Lung (tissue), 12 donors: ENCODE results near the gene TOR1B. TPM values are rescaled to one million over a fixed set of nuclear protein-coding genes. Genes with fewer than 3 reads are reported as not detected.

Experiments used
- ATAC-seq: fragments of 200-7000 bp; cut with Tn5 transposase; one replicate; pipeline ENCODE4 v1.9.1; 2020; ENCODE audit warnings: moderate number of reproducible peaks; ENCODE audit not compliant: insufficient read depth, low FRiP score
- DNase-seq, 3 donors: peaks; one replicate each; pipeline ENCODE4 v3.0.0-alpha.2; 2013 to 2017
- H3K27ac ChIP-seq, 2 donors: one replicate each; pipeline ENCODE4 v1.5.1; 2013; ENCODE audit warnings: mild to moderate bottlenecking in 2 of 2, moderate library complexity in 2 of 2, control low read depth in 1 of 2, inconsistent platforms in 1 of 2, low read depth in 1 of 2, low read length in 1 of 2
- H3K27me3 ChIP-seq, 3 donors: one replicate each; pipeline ENCODE4 v1.5.1; 2013; ENCODE audit warnings: low read length in 2 of 3; ENCODE audit not compliant: control insufficient read depth in 3 of 3, insufficient read depth in 3 of 3
- H3K36me3 ChIP-seq, 4 donors: one replicate each; pipeline ENCODE4 v1.5.1; 2013; ENCODE audit warnings: low read length in 4 of 4, mild to moderate bottlenecking in 1 of 4, moderate library complexity in 1 of 4; ENCODE audit not compliant: control insufficient read depth in 4 of 4, insufficient read depth in 4 of 4
- H3K4me1 ChIP-seq, 5 donors: one replicate each; pipeline ENCODE4 v1.5.1; 2013; ENCODE audit warnings: low read length in 5 of 5, mild to moderate bottlenecking in 2 of 5, moderate library complexity in 1 of 5; ENCODE audit not compliant: control insufficient read depth in 5 of 5, insufficient read depth in 5 of 5
- H3K4me3 ChIP-seq: one replicate; pipeline ENCODE4 v1.5.1; 2013; ENCODE audit warnings: mild to moderate bottlenecking, control low read depth, moderate library complexity
- H3K9ac ChIP-seq, 2 donors: one replicate each; pipeline ENCODE4 v1.5.1; 2013; ENCODE audit warnings: low read length in 2 of 2, control low read depth in 1 of 2; ENCODE audit not compliant: insufficient read depth in 1 of 2
- H3K9me3 ChIP-seq, 4 donors: one replicate each; pipeline ENCODE4 v1.5.1; 2013; ENCODE audit warnings: low read length in 3 of 4, mild to moderate bottlenecking in 1 of 4, moderate library complexity in 1 of 4; ENCODE audit not compliant: control insufficient read depth in 4 of 4, insufficient read depth in 3 of 4
- WGBS, 2 donors: extraction: QIAGEN DNeasy Blood & Tissue Kit; methylation state at CpG; one replicate each; pipeline ENCODE4 v1.1.7; 2013; 5-methylcytosine and 5-hydroxymethylcytosine counted together
- polyA plus RNA-seq, 2 donors: library from polyadenylated mRNA; stranded (reverse); fragments of 200-250 nt; gene quantifications; one replicate each; pipeline ENCODE4 v1.2.1, GENCODE V29; 2013
- total RNA-seq, 2 donors: library from RNA; depleted of rRNA in 1 of 2; stranded (reverse); fragments of >200 nt in 1 of 2; gene quantifications; one replicate each; pipeline ENCODE4 v1.2.1, GENCODE V29; 2014 to 2021
- TF ChIP-seq, protein P1 (sequence below): IDR thresholded peaks from 2 replicates; pipeline ENCODE4 v1.5.1; 2012; ENCODE audit warnings: mild to moderate bottlenecking; ENCODE audit errors: control extremely low read depth, extremely low read depth
- donor health status: control.
- donor health status: control.
- donor health status: Bipolar disorder and iron deficiency.
- donor health status: healthy.
- donor health status: DM: yes; HTN: yes; CAD: no.

Gene TOR1B
- total and polyA plus RNA-seq, 4 donors: 10.1 to 26.7 (median 26.0) TPM

DNA sequence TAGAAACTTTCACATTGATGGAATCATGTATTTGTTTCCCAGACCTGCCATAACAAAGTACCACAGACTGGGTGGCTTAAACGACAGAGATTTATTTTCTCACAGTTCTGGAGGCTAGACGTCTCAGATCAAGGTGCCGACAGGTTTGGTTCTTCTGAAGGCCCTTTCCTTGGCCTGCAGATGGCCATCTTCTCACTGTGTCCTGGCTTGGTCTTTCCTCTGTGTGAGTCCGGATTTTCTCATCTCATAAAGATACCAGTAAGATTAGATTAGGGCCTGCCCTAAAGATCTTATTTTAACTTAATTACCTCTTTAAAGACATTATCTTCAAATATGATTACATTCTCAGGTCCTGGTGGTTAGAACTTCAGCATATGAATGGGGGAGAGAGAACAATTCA lies 38.1 kb downstream of the TOR1B start:
- no peak overlapping the region for H3K27ac ChIP-seq
- TF ChIP-seq, protein P1, sequence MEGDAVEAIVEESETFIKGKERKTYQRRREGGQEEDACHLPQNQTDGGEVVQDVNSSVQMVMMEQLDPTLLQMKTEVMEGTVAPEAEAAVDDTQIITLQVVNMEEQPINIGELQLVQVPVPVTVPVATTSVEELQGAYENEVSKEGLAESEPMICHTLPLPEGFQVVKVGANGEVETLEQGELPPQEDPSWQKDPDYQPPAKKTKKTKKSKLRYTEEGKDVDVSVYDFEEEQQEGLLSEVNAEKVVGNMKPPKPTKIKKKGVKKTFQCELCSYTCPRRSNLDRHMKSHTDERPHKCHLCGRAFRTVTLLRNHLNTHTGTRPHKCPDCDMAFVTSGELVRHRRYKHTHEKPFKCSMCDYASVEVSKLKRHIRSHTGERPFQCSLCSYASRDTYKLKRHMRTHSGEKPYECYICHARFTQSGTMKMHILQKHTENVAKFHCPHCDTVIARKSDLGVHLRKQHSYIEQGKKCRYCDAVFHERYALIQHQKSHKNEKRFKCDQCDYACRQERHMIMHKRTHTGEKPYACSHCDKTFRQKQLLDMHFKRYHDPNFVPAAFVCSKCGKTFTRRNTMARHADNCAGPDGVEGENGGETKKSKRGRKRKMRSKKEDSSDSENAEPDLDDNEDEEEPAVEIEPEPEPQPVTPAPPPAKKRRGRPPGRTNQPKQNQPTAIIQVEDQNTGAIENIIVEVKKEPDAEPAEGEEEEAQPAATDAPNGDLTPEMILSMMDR: no peak
- ATAC-seq: no peak
- DNase-seq: no peak
- no peak overlapping the region for H3K4me3 ChIP-seq
- no peak overlapping the region for H3K9ac ChIP-seq
- H3K9me3 ChIP-seq: no peaks in the 10 kb centered on the region
- peaks cover 0 to 7% (median 6%) of the 10 kb centered on the region in 5 donors for H3K4me1 ChIP-seq
- no peaks in the 10 kb centered on the region for H3K27me3 ChIP-seq
- WGBS, 2 donors: 82 to 89% methylated on average over 4 of the region's 4 CpGs
- peaks cover 0 to 2% (median under 1%) of the 10 kb centered on the region in 4 donors for H3K36me3 ChIP-seq

DNA sequence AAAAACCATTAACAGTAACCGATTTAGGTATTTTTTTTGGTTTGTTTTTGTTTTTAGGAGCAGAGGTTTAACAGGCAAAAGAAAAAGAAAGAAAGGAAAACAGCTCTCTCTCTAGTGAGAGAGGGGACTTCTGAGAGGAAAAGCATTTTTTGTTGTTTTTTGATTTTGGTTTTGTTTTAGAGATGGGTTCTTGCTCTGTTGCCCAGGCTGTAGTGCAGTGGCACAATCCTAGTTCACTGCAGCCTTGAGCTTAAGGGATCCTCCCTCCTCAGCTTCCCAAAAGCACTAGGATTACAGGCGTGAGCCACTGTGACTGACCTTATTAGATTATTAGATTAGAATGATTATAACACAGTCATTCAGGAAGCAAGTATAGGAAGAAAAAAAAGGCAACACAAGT lies 42.4 kb downstream of the TOR1B start:
- Histone ChIP-seq H3K27ac (no peak overlapping the region), H3K9ac (no peak overlapping the region)
- TF ChIP-seq, protein P1: no peak

DNA sequence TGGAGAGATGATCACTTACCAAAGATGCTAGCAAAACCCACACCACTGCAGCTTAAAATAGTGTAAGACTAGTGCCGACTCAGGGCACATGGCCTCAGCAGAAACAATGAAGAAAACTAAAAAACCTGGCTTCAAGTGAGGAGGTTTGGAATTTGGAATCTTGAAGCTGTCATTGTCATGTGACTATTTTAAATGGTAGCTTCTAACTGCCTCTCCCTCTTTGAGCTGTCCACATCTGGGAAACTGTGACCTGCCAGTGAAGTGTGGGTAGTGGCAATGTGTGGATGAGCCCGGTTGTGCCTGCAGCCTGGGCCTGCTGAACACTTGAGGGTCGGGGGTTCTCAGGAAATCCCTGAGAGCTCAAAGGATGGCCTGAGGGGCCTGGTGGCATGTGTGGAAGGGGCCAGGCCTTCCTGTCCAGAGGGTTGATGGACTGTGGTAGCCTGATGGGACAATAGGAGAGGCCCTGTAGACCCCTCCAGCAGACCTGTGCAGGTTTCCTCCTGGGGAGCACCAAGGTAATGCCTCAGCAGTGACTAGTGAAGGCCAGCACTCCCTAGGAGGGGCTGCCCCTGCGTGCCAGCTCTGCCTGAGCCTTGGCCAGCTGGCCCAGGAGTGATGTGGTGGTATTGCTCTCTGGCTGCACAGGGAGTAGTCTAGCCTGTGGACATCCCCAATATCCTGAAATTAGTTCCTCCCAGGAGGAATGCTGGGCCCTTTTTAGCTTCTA lies 45.9 kb downstream of the TOR1B start:
- WGBS, 2 donors: 80 to 81% methylated on average over 4 of the region's 4 CpGs
- ATAC-seq: no peak
- TF ChIP-seq, protein P1: no peak

More for the DNA sequence above, 42.4 kb downstream of the TOR1B start:
- no peaks in the 10 kb centered on the region for H3K4me1 ChIP-seq
- H3K4me3 ChIP-seq: no peak overlapping the region
- DNase-seq (no peak), ATAC-seq (no peak)
- peaks cover 0 to 4% (median 2%) of the 10 kb centered on the region in 4 donors for H3K36me3 ChIP-seq
- H3K9me3 ChIP-seq: no peaks in the 10 kb centered on the region
- WGBS, 2 donors: 36 to 70% methylated on average over 2 of the region's 2 CpGs
- no peaks in the 10 kb centered on the region for H3K27me3 ChIP-seq

More for the DNA sequence above, 45.9 kb downstream of the TOR1B start:
- no peaks in the 10 kb centered on the region for H3K4me1 ChIP-seq
- no peak overlapping the region for H3K4me3 ChIP-seq
- H3K27me3 ChIP-seq: no peaks in the 10 kb centered on the region
- no peak for DNase-seq
- no peak overlapping the region for H3K9ac ChIP-seq
- no peaks in the 10 kb centered on the region for H3K9me3 ChIP-seq
- peaks cover 8 to 22% (median 16%) of the 10 kb centered on the region in 4 donors for H3K36me3 ChIP-seq
- no peak overlapping the region for H3K27ac ChIP-seq
